ENCODE results near the gene GAB4.

The GAB4 gene

DNA sequence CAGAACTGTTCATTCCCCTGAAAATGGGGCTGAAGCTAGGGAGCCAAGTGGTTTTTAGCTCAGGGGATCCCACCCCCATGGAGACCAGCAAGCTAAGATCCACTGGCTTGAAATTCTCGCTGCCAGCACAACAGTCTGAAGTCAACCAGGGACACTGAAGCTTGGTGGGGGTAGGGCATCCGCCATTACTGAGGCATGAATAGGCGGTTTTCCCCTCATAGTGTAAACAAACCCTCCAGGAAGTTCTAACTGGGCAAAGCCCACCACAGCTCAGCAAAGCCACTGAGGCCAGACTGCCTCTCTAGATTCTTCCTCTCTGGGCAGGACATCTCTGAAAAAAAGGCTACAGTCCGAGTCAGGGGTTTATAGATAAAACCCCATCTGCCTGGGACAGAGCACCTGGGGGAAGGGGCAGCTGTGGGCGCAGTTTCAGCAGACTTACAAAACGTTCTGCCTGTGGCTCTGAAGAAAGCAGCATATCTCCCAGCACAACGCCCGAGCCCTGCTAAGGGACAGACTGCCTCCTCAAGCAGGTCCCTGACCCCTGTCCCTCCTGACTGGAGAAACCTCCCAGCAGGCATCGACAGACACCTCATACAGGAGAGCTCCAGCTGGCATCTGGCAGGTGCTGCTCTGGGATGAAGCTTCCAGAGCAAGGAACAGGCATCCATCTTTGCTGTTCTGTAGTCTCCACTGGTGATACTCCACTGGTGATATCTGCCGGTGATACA is 32.7 kb downstream of the GAB4 start:
- DNase-seq = no peak

DNA sequence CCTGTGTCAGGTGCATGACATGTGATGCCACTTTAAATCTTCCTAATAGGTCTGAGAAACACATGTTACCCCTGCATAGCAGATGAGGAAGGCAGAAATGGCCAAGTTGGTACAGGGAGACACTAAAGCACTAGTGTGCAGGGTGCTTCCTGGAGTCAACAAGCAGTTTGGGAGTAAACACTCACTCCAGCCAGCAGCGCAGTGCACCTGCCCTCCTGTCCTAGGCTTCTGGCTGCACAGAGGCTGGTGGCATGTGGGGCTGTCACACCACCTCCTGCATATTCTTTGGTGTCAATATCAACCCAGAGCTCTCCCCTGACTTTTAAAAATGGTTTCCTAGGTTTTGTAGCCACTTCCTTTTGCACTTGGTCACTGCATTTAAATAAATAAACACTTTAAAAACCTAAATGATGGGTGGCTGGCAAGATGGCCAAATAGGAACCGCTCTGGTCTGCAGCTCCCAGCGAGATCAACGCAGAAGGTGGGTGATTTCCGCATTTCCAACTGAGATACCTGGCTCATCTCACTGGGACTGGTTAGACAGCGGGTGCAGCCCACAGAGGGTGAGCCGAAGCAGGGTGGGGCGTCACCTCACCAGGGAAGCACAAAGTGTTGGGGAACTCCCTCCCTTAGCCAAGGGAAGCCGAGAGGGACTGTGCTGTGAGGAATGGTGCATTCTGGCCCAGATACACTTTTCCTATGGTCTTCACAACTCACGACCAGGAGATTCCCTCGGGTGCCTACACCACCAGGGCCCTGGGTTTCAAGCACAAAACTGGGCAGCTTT is 33.5 kb downstream of the GAB4 start:
- no peak for DNase-seq

DNA sequence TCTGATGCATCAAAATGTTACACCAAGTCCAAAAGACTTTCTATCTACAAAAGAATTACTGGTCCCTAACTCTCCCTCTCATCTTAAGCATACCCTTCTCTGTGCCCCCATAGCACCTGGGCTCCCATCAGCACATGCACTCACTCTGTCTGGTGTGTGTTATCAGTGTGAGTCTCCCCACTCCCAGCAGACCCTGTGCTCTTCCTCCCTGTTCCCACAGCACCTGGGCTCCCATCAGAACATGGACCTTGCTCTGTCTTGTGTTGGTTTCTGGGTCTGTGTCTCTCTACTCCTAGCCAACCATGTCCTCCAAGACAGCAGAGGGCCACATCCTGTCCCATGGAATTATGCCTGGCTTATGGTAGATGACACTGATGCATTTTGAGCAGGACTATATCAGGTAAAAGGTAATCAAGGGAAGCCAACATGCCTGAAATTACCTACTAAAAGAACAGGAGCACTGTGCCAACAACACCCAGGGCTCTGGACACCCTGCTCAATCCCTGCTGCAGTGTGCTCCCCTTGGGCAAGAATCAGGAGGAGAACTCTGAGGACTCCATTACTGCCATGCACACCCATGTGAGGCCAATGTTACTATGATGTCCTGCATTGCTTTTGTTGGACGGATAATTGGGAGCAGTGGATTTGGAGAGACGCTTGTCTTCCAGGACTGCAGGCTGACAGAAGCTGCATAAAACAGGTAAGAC is 34.3 kb downstream of the GAB4 start:
- DNase-seq = no peak

- DNase-seq = no peak
These were observed 35.7 kb downstream of the GAB4 start for GRCh38 chr22:16972311-16972710.

- no peak for DNase-seq
These were observed 37.6 kb downstream of the GAB4 start for GRCh38 chr22:16970446-16970845.

GRCh38 chr22:16969508-16970327 is 38.3 kb downstream of the GAB4 start:
- DNase-seq = no peak

GRCh38 chr22:16968218-16968595 is 39.8 kb downstream of the GAB4 start:
- DNase-seq = no peak

- no peak for DNase-seq
These were observed 40.4 kb downstream of the GAB4 start for GRCh38 chr22:16967453-16968217.

DNA sequence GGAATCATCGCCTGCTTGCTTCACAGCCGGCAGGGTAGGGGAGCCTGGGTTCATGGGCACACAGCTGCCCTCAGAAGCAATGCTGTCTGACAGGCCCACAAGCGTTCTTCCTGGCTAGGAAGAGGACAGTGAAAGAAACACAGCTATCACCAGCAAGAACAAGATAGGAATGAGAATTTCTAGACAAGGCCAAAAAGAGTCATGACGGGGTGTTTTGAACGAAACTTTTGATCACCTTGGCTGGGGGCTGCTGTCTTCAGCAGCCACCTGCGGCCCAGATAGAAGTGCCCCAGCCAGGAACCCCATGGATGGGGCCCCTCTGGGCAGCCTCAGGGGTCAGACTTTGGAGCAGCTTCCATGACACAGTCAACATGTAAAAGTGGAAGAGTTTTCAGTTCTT is 41.8 kb downstream of the GAB4 start:
- no peak for DNase-seq

- DNase-seq = no peak
These were observed 42.5 kb downstream of the GAB4 start for GRCh38 chr22:16965560-16965959.

DNA sequence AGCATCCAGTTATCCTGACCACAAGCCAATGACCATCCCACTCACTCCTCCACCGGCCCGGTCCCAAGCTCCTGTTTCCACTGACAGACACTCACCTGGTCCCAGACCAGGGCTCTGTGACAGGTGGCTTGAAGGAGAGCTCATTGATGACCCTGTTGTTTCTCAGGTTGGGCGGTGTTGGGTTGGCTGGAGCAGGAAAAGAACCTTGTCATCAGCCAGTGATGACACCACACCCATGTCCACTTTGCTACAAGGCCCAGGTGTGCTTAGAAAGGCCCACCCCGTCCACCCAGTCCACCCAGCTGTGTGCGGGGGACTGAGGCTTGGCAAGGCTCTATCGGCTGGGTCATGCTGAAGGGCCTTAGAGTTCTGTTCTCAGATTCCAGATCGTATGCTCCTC is 42.9 kb downstream of the GAB4 start:
- no peak for DNase-seq

DNA sequence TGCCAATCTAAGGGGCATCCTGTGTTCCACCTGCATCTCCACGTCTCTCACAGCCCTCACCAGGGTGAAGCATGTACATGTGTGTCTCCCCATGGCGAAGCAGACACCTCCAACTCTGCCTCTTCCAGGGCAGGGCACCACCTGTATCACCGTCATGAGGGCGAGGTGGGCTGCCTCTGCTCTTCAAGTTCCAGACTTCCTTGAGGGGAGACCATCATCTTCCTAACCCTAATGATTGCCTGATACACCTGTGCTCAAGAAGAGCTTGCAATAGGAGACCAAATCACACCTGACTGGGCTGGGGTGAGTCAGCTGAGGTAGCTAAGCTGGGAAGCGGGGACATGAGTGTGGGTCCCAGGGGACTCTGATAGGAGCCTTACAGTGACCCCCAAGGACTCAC is 43.7 kb downstream of the GAB4 start:
- no peak for DNase-seq

DNA sequence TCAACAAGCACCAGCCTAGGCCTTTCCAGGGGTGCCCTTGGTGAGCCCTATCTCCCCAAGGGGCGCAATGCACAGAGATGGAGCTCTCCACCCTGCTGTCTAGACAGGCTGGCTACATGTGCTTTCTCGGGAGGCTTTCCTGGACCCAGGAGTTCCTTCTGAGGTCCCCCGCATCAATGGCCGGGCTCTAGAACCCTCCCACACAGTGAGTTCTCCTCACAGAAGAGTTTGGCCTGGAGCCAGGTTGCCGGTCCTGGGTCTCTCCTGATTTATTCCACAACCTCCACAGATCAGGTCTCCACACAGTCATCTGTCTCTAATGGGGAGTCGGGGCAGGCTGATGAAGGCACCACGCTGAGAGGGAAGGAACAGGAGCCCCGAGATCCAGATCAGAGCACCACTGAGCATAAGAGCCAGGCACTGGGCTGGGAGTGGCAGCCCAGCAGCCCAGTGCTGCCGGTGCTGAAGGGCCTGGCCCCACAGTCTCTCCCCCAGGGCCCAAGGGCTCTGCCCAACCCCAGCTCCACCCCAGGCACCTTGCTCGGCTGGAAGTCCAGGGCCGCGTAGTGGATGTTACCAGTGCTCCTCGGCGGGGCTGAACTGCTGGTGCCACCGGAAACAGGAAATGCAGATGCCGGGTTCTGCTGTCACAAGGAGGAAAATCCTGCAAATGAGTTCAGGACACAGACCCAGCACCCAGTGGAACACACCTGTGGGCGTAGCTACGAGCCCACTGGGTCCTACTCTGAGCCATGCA is 44.7 kb downstream of the GAB4 start:
- no peak for DNase-seq

- DNase-seq = no peak
These were observed 45.5 kb downstream of the GAB4 start for GRCh38 chr22:16962501-16962900.

DNA sequence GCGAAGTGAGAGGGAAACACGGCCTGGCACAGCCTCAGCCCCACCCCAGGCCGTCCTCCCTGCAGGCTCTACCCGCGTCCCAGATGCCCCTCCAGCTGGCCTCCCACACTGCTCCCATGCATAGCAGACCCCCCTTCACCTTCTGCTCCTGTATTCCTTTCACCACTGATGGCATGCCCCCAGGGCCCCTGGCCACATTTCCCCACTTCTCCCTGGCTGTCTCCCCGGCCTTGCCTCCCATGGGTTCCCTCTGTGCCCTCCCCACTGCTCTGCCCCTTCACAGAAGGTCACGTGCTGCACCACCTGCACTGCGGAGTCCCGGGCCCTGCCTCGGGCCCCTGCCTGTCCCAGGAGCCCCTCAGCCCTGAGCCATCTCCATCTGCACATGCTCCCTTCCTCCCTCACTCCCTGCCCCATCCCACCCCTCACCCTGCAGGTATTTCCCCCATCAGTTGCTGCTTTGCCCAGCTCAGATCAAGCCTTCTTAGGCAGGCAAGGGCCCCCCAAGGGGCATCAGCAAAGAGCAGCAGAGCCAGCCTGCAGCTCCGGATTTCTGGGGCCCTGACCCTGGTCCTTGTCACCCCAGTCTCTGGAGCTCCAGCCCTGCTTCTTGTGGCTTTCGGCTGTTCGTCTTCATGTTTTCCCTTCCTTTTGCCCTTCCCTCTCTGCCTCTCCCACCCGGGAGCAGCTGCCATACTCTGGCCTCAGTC is 46.4 kb downstream of the GAB4 start:
- DNase-seq = no peak

GRCh38 chr22:16960884-16961249 is 47.2 kb downstream of the GAB4 start:
- no peak for DNase-seq

- DNase-seq = no peak
These were observed 47.7 kb downstream of the GAB4 start for GRCh38 chr22:16960220-16960883.

DNA sequence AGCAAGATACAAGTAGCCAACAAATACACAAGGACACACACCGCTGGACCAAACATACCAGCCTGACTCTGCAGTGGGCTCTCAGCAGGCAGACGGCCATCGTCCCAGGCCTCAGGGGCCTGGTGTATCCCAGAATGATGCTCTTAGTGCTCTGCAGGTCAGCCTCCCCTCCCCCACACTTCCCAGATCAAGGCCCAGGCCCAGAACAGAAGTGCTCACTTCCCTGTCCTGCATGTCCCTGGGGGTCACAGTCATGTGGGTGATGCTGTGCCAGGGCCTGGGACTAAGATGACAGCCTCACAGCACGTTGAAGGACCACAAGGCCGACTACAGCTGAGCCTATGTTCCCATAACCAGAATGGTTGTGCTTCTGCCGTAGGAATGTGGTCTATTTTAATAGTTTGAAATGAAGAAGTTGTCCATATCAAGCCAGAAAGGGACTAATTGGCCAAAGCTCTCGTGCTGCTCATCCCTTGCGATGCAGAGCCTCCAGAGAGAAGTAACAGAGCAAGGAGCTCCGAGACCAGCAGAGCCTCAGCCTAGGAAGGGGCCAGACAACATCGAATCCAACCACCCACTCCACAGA is 48.6 kb downstream of the GAB4 start:
- no peak for DNase-seq

DNA sequence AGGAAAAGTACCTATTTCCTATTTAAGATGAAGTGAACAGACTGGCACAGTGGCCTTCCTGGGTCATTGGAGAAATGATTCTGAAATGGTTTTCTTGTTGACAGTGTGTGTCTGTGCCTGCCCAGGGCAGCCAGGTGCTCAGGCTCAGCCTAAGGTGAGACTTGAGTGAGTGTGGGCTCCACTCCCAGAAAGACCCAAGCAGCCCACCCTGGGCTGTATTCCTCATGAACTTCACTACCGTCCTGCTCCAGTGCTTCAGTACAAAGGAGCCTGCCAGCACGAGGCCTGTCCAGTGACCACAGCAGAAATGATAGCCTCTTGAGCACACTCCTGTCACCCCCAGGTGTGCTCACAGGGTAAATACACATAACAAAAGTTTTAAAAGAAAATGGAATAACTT is 49.5 kb downstream of the GAB4 start:
- no peak for DNase-seq

DNA sequence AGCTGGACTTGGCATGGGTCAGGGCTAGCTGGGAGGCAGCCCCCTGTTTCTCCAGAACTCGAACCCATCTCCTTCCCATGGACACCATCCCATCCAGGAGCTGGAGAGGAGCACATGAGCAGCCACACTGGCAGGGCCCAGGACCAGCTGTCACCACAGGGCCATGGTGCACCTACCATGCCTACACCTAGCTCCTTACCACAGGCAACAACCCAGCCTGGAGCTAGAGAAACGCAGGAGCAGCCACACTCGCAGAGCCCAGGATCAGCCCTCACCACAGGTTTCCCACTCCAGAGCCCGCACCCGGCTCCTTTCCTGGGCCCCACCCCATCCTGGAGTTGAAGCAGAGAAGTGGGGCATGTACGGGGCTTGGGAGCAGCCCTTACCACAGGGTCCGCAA is 50.2 kb downstream of the GAB4 start:
- no peak for DNase-seq
